Gastroesophageal sphincter (tissue), 4 donors: Measurements from ENCODE around the gene ABHD14A. TPM values are rescaled to one million over a fixed set of nuclear protein-coding genes. Genes with fewer than 3 reads are reported as not detected.
"Not testable (repeated sequence)": the region's sequence is repeated elsewhere in the genome, so short reads cannot be mapped to it uniquely, and the experiment has no call there.

ENCODE experiments used
- ATAC-seq: fragments of 150-250 bp; one replicate; pipeline ENCODE4 v1.9.1; 2016; ENCODE audit warnings: mild to moderate bottlenecking, moderate library complexity
- H3K27ac ChIP-seq, 4 donors: fragments of 200-600 bp; sonication (generic) in 3 of 4; 1 replicate in 3 of 4; 2 replicates in 1 of 4; pipeline ENCODE4 v1.5.1; 2016 to 2019
- H3K27me3 ChIP-seq: fragments of 200-600 bp; sonication (generic); one replicate; pipeline ENCODE4 v1.5.1; 2019
- H3K36me3 ChIP-seq, 2 donors: fragments of 200-600 bp; sonication (generic); one replicate each; pipeline ENCODE4 v1.5.1; 2019; ENCODE audit warnings: control low read depth in 1 of 2
- H3K4me1 ChIP-seq, 3 donors: fragments of 200-600 bp; sonication (generic); 1 replicate in 2 of 3; 2 replicates in 1 of 3; pipeline ENCODE4 v1.5.1; 2016 to 2019; ENCODE audit warnings: control low read depth in 2 of 3
- H3K4me3 ChIP-seq, 2 donors: fragments of 200-600 bp; sonication (generic); one replicate each; pipeline ENCODE4 v1.5.1; 2019; ENCODE audit warnings: mild to moderate bottlenecking in 1 of 2, moderate library complexity in 1 of 2
- H3K9me3 ChIP-seq, 3 donors: fragments of 200-600 bp; sonication (generic); one replicate each; pipeline ENCODE4 v1.5.1; 2017 to 2019; ENCODE audit warnings: control low read depth in 2 of 3
- CTCF ChIP-seq, 4 experiments: fragments of 200-600 bp in 2 of 4; fragments of 450-650 bp in 2 of 4; sonication (generic) in 1 of 4; IDR thresholded peaks; one replicate each; pipeline ENCODE4 v1.5.1; 2017 to 2019; ENCODE audit warnings: antibody characterized with exemption in 4 of 4, mild to moderate bottlenecking in 2 of 4, moderate library complexity in 2 of 4
- EP300 ChIP-seq: sonication (generic); formaldehyde crosslinking; IDR thresholded peaks from one replicate; pipeline ENCODE4 v1.6.1; 2017; ENCODE audit warnings: antibody characterized with exemption, mild to moderate bottlenecking
- POLR2A ChIP-seq, 2 donors: fragments of 450-650 bp; IDR thresholded peaks; one replicate each; pipeline ENCODE4 v1.6.1; 2017; ENCODE audit warnings: antibody characterized with exemption in 2 of 2, mild to moderate bottlenecking in 2 of 2, moderate library complexity in 1 of 2
- POLR2AphosphoS5 ChIP-seq: sonication (generic); formaldehyde crosslinking; IDR thresholded peaks from one replicate; pipeline ENCODE4 v1.6.1; 2017; ENCODE audit warnings: antibody characterized with exemption
- WGBS, 2 donors: methylation state at CpG; one replicate each; pipeline ENCODE4 v1.1.5; 2018; ENCODE audit warnings: low coverage in 1 of 2; 5-methylcytosine and 5-hydroxymethylcytosine counted together
- total RNA-seq, 4 donors: library from RNA; depleted of rRNA; stranded (reverse); fragments of >200 nt; gene quantifications; one replicate each; pipeline ENCODE4 v1.1.0, GENCODE V29; 2016

ABHD14A gene
- total RNA-seq: 10 to 100 TPM; 12.6 to 20.2 (median 13.8) TPM

DNA sequence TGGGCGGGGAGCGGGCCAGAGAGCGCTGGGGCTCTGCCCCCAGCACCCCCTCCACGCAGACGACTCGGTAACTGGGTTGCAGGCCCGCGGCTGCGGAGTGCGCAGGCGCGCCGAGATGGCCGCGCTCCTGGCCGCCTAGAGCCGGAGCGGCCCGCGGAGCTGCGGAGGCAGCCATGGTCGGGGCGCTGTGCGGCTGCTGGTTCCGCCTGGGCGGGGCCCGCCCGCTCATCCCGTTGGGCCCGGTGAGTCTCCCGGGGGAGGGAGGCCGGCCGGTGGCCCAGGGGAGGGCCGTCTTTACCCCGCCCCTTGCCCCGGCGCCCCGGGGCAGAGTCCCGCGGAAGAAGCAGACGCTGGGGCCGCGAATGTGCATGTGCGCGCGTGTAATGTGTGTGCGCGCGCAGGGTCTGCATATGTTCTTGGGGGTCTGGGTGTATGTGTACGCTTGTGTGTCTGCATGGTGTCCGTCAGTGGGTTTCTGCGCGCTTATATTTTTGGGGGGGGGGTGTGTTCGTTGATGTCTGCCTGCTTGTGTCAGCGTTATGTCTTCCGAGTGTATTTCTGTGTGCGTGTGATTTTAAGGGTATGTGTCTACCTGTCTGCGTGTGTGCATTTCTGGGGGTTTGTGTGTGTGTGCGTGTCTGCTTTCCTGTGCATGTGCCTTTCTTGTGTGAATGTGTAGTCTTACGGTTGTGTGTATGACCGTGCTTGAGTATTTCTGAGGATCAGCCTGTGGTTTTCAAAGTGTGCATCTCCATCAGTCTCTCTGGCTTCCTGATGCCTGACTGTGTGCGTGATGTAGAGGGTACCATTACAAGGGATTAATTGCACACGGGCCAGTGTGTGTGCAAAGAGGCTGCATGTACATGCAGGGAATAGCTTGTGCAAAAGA lies at the start of gene ABHD14A:
TSS of gene ABHD14A (plus strand) at position 102 of the 889 bp plus-strand sequence. CDS start at position 174, 72 bp downstream.
- Histone ChIP-seq H3K27ac (peak within 1 kb of the TSS; percentile 26 to 96 (median 93)), H3K4me1 (peaks cover 0 to 41% (median 15%) of the 10 kb centered on the region in 3 donors), H3K9me3 (no peaks in the 10 kb centered on the region), H3K36me3 (peaks cover 0 to 14% of the 10 kb centered on the region in 2 donors), H3K4me3 (peak within 1 kb of the TSS; percentile 68), H3K27me3 (no peaks in the 10 kb centered on the region)
- WGBS, 2 donors: 0% methylated on average over 2 to 4 of the region's 63 CpGs
- peak; percentile 68 to 74 for TF ChIP-seq POLR2A (IDR thresholded peaks at IDR 0.05)
- peak; percentile 12 for TF ChIP-seq POLR2AphosphoS5
- TF ChIP-seq CTCF (IDR thresholded peaks at IDR 0.05): peak in 1 of 4 experiments; percentile 27
- no peak for TF ChIP-seq EP300
- ATAC-seq: peak; percentile 71

GRCh38 chr3:51927061-51927977 lies 47.5 kb upstream of the ABHD14A start:
- Histone ChIP-seq H3K36me3 (peaks cover 0 to 14% of the 10 kb centered on the region in 2 donors), H3K4me1 (no peaks in the 10 kb centered on the region), H3K9me3 (no peaks in the 10 kb centered on the region), H3K4me3 (no peak overlapping the region), H3K27ac (no peak overlapping the region), H3K27me3 (no peaks in the 10 kb centered on the region)
- ATAC-seq: no peak
- 95 to 100% methylated on average over 1 to 4 of the region's 5 CpGs for WGBS, 2 donors
- TF ChIP-seq EP300 (no peak), CTCF (IDR thresholded peaks at IDR 0.05) (no peak), POLR2A (IDR thresholded peaks at IDR 0.05) (no peak)

DNA sequence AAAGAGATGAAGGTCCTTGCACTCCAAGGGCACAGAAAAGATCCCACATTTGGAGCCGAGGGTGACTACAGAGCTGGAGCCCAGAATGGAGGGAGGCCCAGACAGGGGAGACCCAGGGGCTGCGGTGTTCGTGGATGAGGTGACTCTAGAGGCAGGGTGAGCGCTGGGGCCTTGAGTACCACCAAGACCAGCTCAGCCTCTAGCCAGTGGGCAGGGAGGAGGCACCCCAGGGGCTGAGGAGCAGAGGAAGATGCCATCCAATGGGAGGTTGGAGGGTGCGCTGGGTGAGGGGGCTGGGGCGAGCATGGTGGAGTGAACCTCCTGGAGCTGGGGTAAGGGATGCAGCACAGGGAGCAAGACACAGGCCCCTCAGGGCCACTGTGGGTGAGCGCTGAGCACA lies 46.4 kb upstream of the ABHD14A start:
- H3K27ac ChIP-seq: no peak overlapping the region
- H3K36me3 ChIP-seq: peaks cover 0 to 26% of the 10 kb centered on the region in 2 donors
- 82 to 90% methylated on average over 2 of the region's 7 CpGs for WGBS, 2 donors
- ATAC-seq: no peak
- no peak overlapping the region for H3K4me3 ChIP-seq
- H3K4me1 ChIP-seq: no peaks in the 10 kb centered on the region
- TF ChIP-seq POLR2A (IDR thresholded peaks at IDR 0.05) (no peak), CTCF (IDR thresholded peaks at IDR 0.05) (no peak), EP300 (no peak), POLR2AphosphoS5 (no peak)
- no peaks in the 10 kb centered on the region for H3K27me3 ChIP-seq
- no peaks in the 10 kb centered on the region for H3K9me3 ChIP-seq

- not testable (repeated sequence) for H3K27ac ChIP-seq, H3K4me1 ChIP-seq, H3K4me3 ChIP-seq, H3K27me3 ChIP-seq, H3K9me3 ChIP-seq, ATAC-seq
- WGBS, 2 donors: 100% methylated on average over 1 of the region's 3 CpGs; no CpG with 5 or more reads in 1 of the 2 donors
- peaks cover 0 to 31% of the 10 kb centered on the region in 2 donors for H3K36me3 ChIP-seq
Measured at GRCh38 chr3:51928981-51929380, 45.9 kb upstream of the ABHD14A start.

DNA sequence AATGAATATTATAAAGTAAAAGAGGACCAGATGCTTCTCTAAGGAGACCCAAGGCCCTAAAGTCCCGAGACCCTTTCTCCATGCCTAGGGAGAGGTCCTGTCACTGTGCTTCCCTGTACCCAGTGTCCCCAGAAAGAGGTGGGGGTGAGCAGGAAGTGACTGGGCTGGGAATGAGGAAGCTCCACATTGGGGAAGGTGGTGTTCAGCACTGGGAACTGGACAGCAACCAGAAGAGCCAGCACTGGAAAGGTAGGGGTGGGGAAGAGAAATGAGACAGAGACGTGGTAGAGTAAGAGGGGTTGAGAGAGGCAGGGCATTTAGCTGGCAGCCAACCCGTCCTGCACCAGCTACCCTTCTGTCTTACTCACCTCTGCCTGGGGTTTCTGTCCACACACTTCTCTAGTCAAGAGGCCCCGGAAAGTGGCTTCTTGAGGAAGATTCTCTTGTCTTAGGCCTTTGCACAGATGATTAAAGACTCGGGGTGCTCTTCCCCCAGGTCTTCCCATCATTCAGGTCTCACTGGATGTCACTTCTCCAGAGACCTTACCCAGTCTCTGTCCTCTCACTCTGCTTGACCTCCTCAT lies 45.4 kb upstream of the ABHD14A start:
- 53 to 66% methylated on average over 3 to 5 of the region's 5 CpGs for WGBS, 2 donors

More for the DNA sequence above, 45.4 kb upstream of the ABHD14A start:
- no peaks in the 10 kb centered on the region for H3K9me3 ChIP-seq
- no peak overlapping the region for H3K27ac ChIP-seq
- no peak for ATAC-seq
- H3K36me3 ChIP-seq: peaks cover 0 to 36% of the 10 kb centered on the region in 2 donors
- H3K27me3 ChIP-seq: no peaks in the 10 kb centered on the region
- TF ChIP-seq POLR2A (IDR thresholded peaks at IDR 0.05) (no peak), EP300 (no peak)
- no peak overlapping the region for H3K4me3 ChIP-seq
- H3K4me1 ChIP-seq: no peaks in the 10 kb centered on the region
